ENCODE results near the gene B3GLCT.
"Not testable (repeated sequence)": the region's sequence is repeated elsewhere in the genome, so short reads cannot be mapped to it uniquely, and the experiment has no call there.

Gene B3GLCT

GRCh38 chr13:31286930-31287329 is 87.2 kb downstream of the B3GLCT start:
- DNase-seq: no peak

- DNase-seq: no peak
Measured at GRCh38 chr13:31301119-31301518, 101.3 kb downstream of the B3GLCT start.

GRCh38 chr13:31310356-31310755 is 110.6 kb downstream of the B3GLCT start:
- DNase-seq: no peak

GRCh38 chr13:31310786-31311185 is 111.0 kb downstream of the B3GLCT start:
- no peak for DNase-seq

GRCh38 chr13:31311921-31312320 is 112.1 kb downstream of the B3GLCT start:
- DNase-seq: no peak

- DNase-seq: no peak
Measured at GRCh38 chr13:31314961-31315360, 115.2 kb downstream of the B3GLCT start.

- no peak for DNase-seq
Measured at GRCh38 chr13:31320946-31321345, 121.2 kb downstream of the B3GLCT start.

GRCh38 chr13:31321457-31321856 is 121.7 kb downstream of the B3GLCT start:
- DNase-seq: no peak

- no peak for DNase-seq
Measured at GRCh38 chr13:31322026-31322425, 122.3 kb downstream of the B3GLCT start.

GRCh38 chr13:31322702-31323405 is 123.1 kb downstream of the B3GLCT start:
- peak; percentile 53 for DNase-seq

- no peak for DNase-seq
Measured at GRCh38 chr13:31327182-31327860, 127.5 kb downstream of the B3GLCT start.

- no peak for DNase-seq
Measured at GRCh38 chr13:31328549-31329235, 128.9 kb downstream of the B3GLCT start.

- no peak for DNase-seq
Measured at GRCh38 chr13:31330236-31330635, 130.5 kb downstream of the B3GLCT start.

GRCh38 chr13:31331068-31331467 is 131.3 kb downstream of the B3GLCT start:
- no peak for DNase-seq

GRCh38 chr13:31334547-31334946 is 134.8 kb downstream of the B3GLCT start:
- no peak for DNase-seq

GRCh38 chr13:31334994-31335557 is 135.3 kb downstream of the B3GLCT start:
- DNase-seq: no peak

- not testable (repeated sequence) for DNase-seq
Measured at GRCh38 chr13:31339616-31340015, 139.8 kb downstream of the B3GLCT start.

- DNase-seq: not testable (repeated sequence)
Measured at GRCh38 chr13:31340848-31341247, 141.1 kb downstream of the B3GLCT start.

- no peak for DNase-seq
Measured at GRCh38 chr13:31346891-31347290, 147.1 kb downstream of the B3GLCT start.

GRCh38 chr13:31349156-31349555 is 149.4 kb downstream of the B3GLCT start:
- no peak for DNase-seq

GRCh38 chr13:31350560-31350959 is 150.8 kb downstream of the B3GLCT start:
- DNase-seq: no peak

- no peak for DNase-seq
Measured at GRCh38 chr13:31351376-31351775, 151.6 kb downstream of the B3GLCT start.

- DNase-seq: no peak
Measured at GRCh38 chr13:31352467-31352866, 152.7 kb downstream of the B3GLCT start.

GRCh38 chr13:31355001-31355400 is 155.2 kb downstream of the B3GLCT start:
- no peak for DNase-seq

Measured in islet precursor cell (in vitro differentiated cells).